K562 (cell line): ENCODE data around the gene FAM200A. TPM values are rescaled to one million over a fixed set of nuclear protein-coding genes. Genes with fewer than 3 reads are reported as not detected.
A peak's percentile ranks its signal among the peaks of the same experiment; 100 is the strongest.

Source experiments
- ATAC-seq: fragments of 200-7000 bp; cut with Tn5 transposase; 3 replicates; pipeline ENCODE4 v1.9.1; 2020; ENCODE audit warnings: moderate library complexity
- BruUV-seq: library from RNA; stranded (reverse); fragments of 400-500 nt; replicated peaks from 2 replicates; lab custom pipeline; 2021; lab: Mats Ljungman, UMichigan
- CTCF ChIA-PET: fragments of 300-600 bp; formaldehyde crosslinking; extraction: SDS; loops from one replicate; lab custom pipeline; 2021; ENCODE audit warnings: low intra/inter-chr PET ratio; lab: Yijun Ruan, JAX
- POLR2A ChIA-PET: fragments of 300-600, 350-650 bp; sonication (Branson Sonifier 250); formaldehyde crosslinking; extraction: SDS; loops from one replicate; lab custom pipeline; 2021; ENCODE audit warnings: antibody characterized with exemption, inconsistent platforms; lab: Yijun Ruan, JAX
- DNase-seq, 4 experiments: peaks; one replicate each; pipeline versions ENCODE4 v3.0.0 to v3.0.0-alpha.2; 2011 to 2018; ENCODE audit warnings: low spot score in 3 of 4, mixed read lengths in 3 of 4; ENCODE audit errors: extremely low read depth in 1 of 4
- FAIRE-seq: peaks from 2 replicates; lab custom pipeline; 2011; peaks lifted over from hg19 to GRCh38; lab: Jason Lieb, UNC
- H2AFZ ChIP-seq: 2 replicates; pipeline ENCODE4 v1.6.0; 2011; ENCODE audit warnings: low read depth, low read length, control low read depth, inconsistent platforms
- H3K27ac ChIP-seq: fragments of 200-600 bp; 3 replicates; pipeline ENCODE4 v1.8.0; 2011; ENCODE audit warnings: low read depth, mild to moderate bottlenecking, control low read depth, inconsistent platforms, low read length, moderate library complexity, mixed read lengths; ENCODE audit errors: extremely low read depth
- H3K27me3 ChIP-seq, 2 experiments: fragments of 300-600 bp in 1 of 2; 2 replicates in 1 of 2; 3 replicates in 1 of 2; pipeline versions ENCODE4 v1.6.0 to v1.8.0; 2011; ENCODE audit warnings: inconsistent platforms in 2 of 2, low read length in 2 of 2, mild to moderate bottlenecking in 1 of 2, mixed read lengths in 1 of 2, moderate library complexity in 1 of 2; ENCODE audit not compliant: control insufficient read depth in 2 of 2, insufficient read depth in 2 of 2
- H3K36me3 ChIP-seq: fragments of 300-600 bp; 3 replicates; pipeline ENCODE4 v1.8.0; 2011; ENCODE audit warnings: mild to moderate bottlenecking, low read length, inconsistent platforms; ENCODE audit not compliant: control insufficient read depth, insufficient read depth
- H3K4me1 ChIP-seq, 2 experiments: fragments of 200-600 bp in 1 of 2; replicated peaks in 1 of 2; 2 replicates in 1 of 2; 3 replicates in 1 of 2; pipeline versions ENCODE4 v1.5.1 to v1.8.0; 2011; ENCODE audit warnings: inconsistent platforms in 2 of 2, low read length in 2 of 2, mild to moderate bottlenecking in 1 of 2, mixed read lengths in 1 of 2, moderate library complexity in 1 of 2; ENCODE audit not compliant: control insufficient read depth in 2 of 2, insufficient read depth in 2 of 2
- H3K4me2 ChIP-seq: 2 replicates; pipeline ENCODE4 v1.6.1; 2011; ENCODE audit warnings: low read length, control low read depth, inconsistent platforms, mixed read lengths; ENCODE audit not compliant: insufficient read depth
- H3K4me3 ChIP-seq: fragments of 200-600 bp; sonication (generic), shearing (Covaris generic); 2 replicates; pipeline ENCODE4 v1.5.1; 2016; ENCODE audit warnings: control low read depth, inconsistent platforms
- H3K79me2 ChIP-seq: fragments of 200-600 bp; 3 replicates; pipeline ENCODE4 v1.8.0; 2011; ENCODE audit warnings: low read length, inconsistent platforms; ENCODE audit not compliant: control insufficient read depth, insufficient read depth
- H3K9ac ChIP-seq, 2 experiments: 2 replicates each; pipeline versions ENCODE4 v1.6.0 to v1.6.1; 2011; ENCODE audit warnings: low read depth in 2 of 2, low read length in 2 of 2, control low read depth in 1 of 2, inconsistent platforms in 1 of 2, mild to moderate bottlenecking in 1 of 2, mixed read lengths in 1 of 2; ENCODE audit not compliant: insufficient read depth in 1 of 2
- H3K9me1 ChIP-seq: one replicate; pipeline ENCODE4 v1.6.0; 2011; ENCODE audit warnings: inconsistent platforms, mild to moderate bottlenecking, low read length, moderate library complexity; ENCODE audit not compliant: control insufficient read depth, insufficient read depth
- H3K9me3 ChIP-seq: replicated peaks from 2 replicates; pipeline ENCODE4 v1.5.1; 2011; ENCODE audit warnings: low read depth, low read length, inconsistent platforms; ENCODE audit not compliant: control insufficient read depth, insufficient read depth
- H4K20me1 ChIP-seq: replicated peaks from 2 replicates; pipeline ENCODE4 v1.6.1; 2011; ENCODE audit warnings: low read length, inconsistent platforms, mixed read lengths; ENCODE audit not compliant: control insufficient read depth, insufficient read depth
- EHMT2 ChIP-seq: fragments of 450-650 bp; IDR thresholded peaks from 2 replicates; pipeline ENCODE4 v1.6.1; 2018; ENCODE audit warnings: antibody characterized with exemption
- ETV1 ChIP-seq: fragments of 450-650 bp; conservative IDR thresholded peaks from 2 replicates; pipeline ENCODE4 v1.6.1; 2016; ENCODE audit warnings: missing genetic modification characterization, control low read depth, low read depth, missing compliant biosample characterization
- KLF1 ChIP-seq: fragments of 450-650 bp; IDR thresholded peaks from 2 replicates; pipeline ENCODE4 v1.6.1; 2016; ENCODE audit warnings: missing genetic modification characterization, missing compliant biosample characterization
- LCOR ChIP-seq: sonication (generic); formaldehyde crosslinking; IDR thresholded peaks from 2 replicates; pipeline ENCODE4 v1.8.0; 2022; ENCODE audit warnings: mild to moderate bottlenecking, missing genetic modification reagents
- MAFG ChIP-seq: fragments of 450-650 bp; conservative IDR thresholded peaks from 2 replicates; pipeline ENCODE4 v1.6.1; 2016; ENCODE audit warnings: missing genetic modification characterization, missing compliant biosample characterization
- OTX1 ChIP-seq: fragments of 450-650 bp; formaldehyde crosslinking; IDR thresholded peaks from 2 replicates; pipeline ENCODE4 v1.4.0; 2022; ENCODE audit warnings: mild to moderate bottlenecking
- POLR2B ChIP-seq: fragments of 450-650 bp; IDR thresholded peaks from 2 replicates; pipeline ENCODE4 v1.6.1; 2018; ENCODE audit warnings: low read depth; ENCODE audit not compliant: partially characterized antibody
- SETDB1 ChIP-seq: IDR thresholded peaks from one replicate; pipeline ENCODE4 v1.6.1; 2012; ENCODE audit warnings: low read length, control low read depth, inconsistent platforms
- SNRNP70 ChIP-seq: fragments of 200-400 bp; formaldehyde crosslinking; optimal IDR thresholded peaks from 2 replicates; pipeline ENCODE3; 2017; ENCODE audit warnings: low read depth, low read length
- TAF15 ChIP-seq: fragments of 200-400 bp; formaldehyde crosslinking; IDR thresholded peaks from 2 replicates; pipeline ENCODE4 v1.6.1; 2017; ENCODE audit warnings: mild to moderate bottlenecking, low read depth, low read length, moderate library complexity
- ZBTB7A ChIP-seq: IDR thresholded peaks from 2 replicates; pipeline ENCODE4 v1.6.1; 2011; ENCODE audit warnings: low read depth, mild to moderate bottlenecking, low read length, moderate library complexity, borderline replicate concordance; ENCODE audit not compliant: control insufficient read depth
- ZNF23 ChIP-seq: fragments of 250-450 bp; sonication (Bioruptor Pico); IDR thresholded peaks from 2 replicates; pipeline ENCODE4 v1.4.0; 2020; ENCODE audit warnings: mild to moderate bottlenecking
- ZNF551 ChIP-seq: fragments of 250-450 bp; sonication (Bioruptor Pico); IDR thresholded peaks from 2 replicates; pipeline ENCODE4 v1.5.0; 2021; ENCODE audit warnings: mild to moderate bottlenecking, moderate library complexity
- WGBS: fragments of 100-300 bp; shearing (Covaris generic); methylation state at CpG from one replicate; pipeline ENCODE4 v1.1.6; 2016; ENCODE audit warnings: low coverage, mixed read lengths; ENCODE audit not compliant: insufficient coverage; ENCODE audit errors: missing lambda C conversion rate; 5-methylcytosine and 5-hydroxymethylcytosine counted together
- in situ Hi-C: fragments of 300-500 bp; cut with MboI; formaldehyde crosslinking; loops from 4 replicates; pipeline ENCODE4 v1.15.0; 2018; ENCODE audit warnings: inconsistent platforms, mixed read lengths
- intact Hi-C: fragments of 100-400 bp; cut with micrococcal nuclease; formaldehyde crosslinking; loops from 2 replicates; pipeline ENCODE4 v1.14.2; 2022
- polyA plus RNA-seq, 8 experiments: library from polyadenylated mRNA; depleted of rRNA in 4 of 8; stranded (reverse) in 5 of 8; unstranded in 3 of 8; fragments of >200 nt; fragmentation: Nextera tagmentation in 2 of 8; fragmentation: Illumina TruSeq in 1 of 8; extraction: Ambion mirVana in 2 of 8; extraction: Trizol in 1 of 8; gene quantifications; 2 replicates each; pipeline versions ENCODE4 v1.2.1 to v1.2.3, GENCODE V29; 2011 to 2014; ENCODE audit warnings: inconsistent platforms in 1 of 8, missing spikeins in 1 of 8
- total RNA-seq, 7 experiments: library from RNA; depleted of rRNA in 6 of 7; stranded (reverse); fragments of >200 nt in 6 of 7; fragmentation: Illumina TruSeq in 2 of 7; extraction: Trizol in 2 of 7; gene quantifications; 2 replicates each; pipeline versions ENCODE4 v1.2.1 to v1.2.3, GENCODE V29; 2011 to 2021; ENCODE audit warnings: low replicate concordance in 1 of 7
- TF ChIP-seq, protein P1 (sequence below): fragments of 250-450 bp; sonication (Bioruptor Pico); IDR thresholded peaks from 2 replicates; pipeline ENCODE4 v1.5.0; 2021; ENCODE audit warnings: mild to moderate bottlenecking, borderline replicate concordance
- TF ChIP-seq, protein P2 (sequence below): sonication (generic); formaldehyde crosslinking; IDR thresholded peaks from 2 replicates; pipeline ENCODE4 v1.9.0; 2022; ENCODE audit warnings: mild to moderate bottlenecking, missing genetic modification reagents
- TF ChIP-seq, protein P3 (sequence below), 2 experiments: fragments of 200-800 bp in 1 of 2; sonication (Bioruptor generic) in 1 of 2; sonication (generic) in 1 of 2; formaldehyde crosslinking in 1 of 2; IDR thresholded peaks in 1 of 2; conservative IDR thresholded peaks in 1 of 2; 2 replicates each; pipeline versions ENCODE4 v1.5.0 to v1.6.1; 2016 to 2020; ENCODE audit warnings: missing compliant biosample characterization in 1 of 2, missing genetic modification characterization in 1 of 2, missing genetic modification reagents in 1 of 2

Gene FAM200A
- total and polyA plus RNA-seq, 9 of the 15 experiments (the other 6 are each of a cell fraction or from before 2014, with no cell fraction given), result 3.3 to 11.2 (median 8.3) TPM

DNA sequence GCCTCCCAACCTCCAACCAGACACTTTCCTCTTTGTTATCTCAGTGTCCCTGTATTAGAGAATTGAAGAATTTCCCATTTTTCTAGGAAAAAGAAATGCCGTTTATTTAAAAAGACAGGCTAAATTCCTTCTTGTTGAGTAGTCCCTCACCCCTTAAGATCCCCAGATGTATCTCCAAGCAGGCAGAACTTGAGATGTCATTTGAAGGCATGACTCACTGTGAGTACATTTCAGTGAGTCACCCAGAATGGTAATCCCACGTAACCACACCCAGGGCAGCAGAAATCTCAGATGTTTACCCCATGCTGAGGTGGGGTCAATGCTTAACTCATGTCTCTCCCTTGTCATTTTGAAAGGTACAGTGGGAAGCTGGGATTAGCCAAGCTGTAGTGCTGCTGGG lies 10.9 kb upstream of the FAM200A start (continued):
- TF ChIP-seq, protein P1, sequence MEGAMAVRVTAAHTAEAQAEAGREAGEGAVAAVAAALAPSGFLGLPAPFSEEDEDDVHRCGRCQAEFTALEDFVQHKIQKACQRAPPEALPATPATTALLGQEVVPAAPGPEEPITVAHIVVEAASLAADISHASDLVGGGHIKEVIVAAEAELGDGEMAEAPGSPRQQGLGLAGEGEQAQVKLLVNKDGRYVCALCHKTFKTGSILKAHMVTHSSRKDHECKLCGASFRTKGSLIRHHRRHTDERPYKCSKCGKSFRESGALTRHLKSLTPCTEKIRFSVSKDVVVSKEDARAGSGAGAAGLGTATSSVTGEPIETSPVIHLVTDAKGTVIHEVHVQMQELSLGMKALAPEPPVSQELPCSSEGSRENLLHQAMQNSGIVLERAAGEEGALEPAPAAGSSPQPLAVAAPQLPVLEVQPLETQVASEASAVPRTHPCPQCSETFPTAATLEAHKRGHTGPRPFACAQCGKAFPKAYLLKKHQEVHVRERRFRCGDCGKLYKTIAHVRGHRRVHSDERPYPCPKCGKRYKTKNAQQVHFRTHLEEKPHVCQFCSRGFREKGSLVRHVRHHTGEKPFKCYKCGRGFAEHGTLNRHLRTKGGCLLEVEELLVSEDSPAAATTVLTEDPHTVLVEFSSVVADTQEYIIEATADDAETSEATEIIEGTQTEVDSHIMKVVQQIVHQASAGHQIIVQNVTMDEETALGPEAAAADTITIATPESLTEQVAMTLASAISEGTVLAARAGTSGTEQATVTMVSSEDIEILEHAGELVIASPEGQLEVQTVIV (CRISPR knock-in tag), result no peak
- TF ChIP-seq ETV1, result no peak
- TF ChIP-seq LCOR (CRISPR knock-in tag), result 0 out of 2 replicates have a peak, but pooled peaks have one; percentile 60
- TF ChIP-seq SETDB1, result peak; percentile 58
- TF ChIP-seq, protein P2, sequence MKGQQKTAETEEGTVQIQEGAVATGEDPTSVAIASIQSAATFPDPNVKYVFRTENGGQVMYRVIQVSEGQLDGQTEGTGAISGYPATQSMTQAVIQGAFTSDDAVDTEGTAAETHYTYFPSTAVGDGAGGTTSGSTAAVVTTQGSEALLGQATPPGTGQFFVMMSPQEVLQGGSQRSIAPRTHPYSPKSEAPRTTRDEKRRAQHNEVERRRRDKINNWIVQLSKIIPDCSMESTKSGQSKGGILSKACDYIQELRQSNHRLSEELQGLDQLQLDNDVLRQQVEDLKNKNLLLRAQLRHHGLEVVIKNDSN (CRISPR knock-in tag), result no peak

DNA sequence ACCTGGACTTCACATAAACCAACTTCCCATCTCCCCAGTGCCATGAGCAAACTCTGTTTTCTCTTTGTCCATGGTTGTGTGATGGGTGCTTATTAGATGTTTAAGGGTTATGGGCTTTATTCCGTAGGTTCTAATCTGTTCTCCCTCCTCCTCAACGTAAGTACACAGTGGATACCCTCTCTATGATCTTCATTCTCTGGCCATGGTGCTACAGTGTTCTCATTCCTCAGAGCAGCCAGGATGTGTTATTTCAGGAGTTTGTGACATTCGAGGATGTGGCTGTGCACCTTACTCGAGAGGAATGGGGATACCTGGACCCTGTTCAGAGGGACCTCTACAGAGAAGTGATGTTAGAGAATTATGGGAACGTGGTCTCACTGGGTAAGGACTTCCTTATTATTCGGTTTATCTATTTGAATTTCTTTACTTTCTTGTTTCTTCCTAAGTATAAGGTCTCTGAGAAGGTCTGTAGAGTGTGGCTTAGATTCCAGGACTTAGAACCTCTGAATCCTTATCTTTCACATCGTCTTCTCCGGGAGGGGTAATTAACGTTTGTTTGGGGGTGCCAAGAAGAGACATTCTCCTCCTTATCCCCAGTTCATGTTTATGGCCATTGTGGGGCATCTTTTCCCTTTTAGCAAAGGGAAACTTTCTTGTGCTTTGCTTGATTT lies 10.3 kb upstream of the FAM200A start:
- DNase-seq (no peak), FAIRE-seq (no peak), ATAC-seq (no peak)
- WGBS, result 54% methylated on average over 9 of the region's 9 CpGs
- BruUV-seq, result no TSS peak
- H3K4me2 ChIP-seq, result no peak overlapping the region
- peak overlapping the region; percentile 15 to 68; a peak in 2 of 4 replicates for H3K9ac ChIP-seq
- H3K9me3 ChIP-seq, result no peaks in the 10 kb centered on the region
- peaks cover 16 to 19% of the 10 kb centered on the region in 2 experiments for H3K4me1 ChIP-seq
- CTCF ChIA-PET, result no interaction called here
- H3K4me3 ChIP-seq, result no peak overlapping the region
- H4K20me1 ChIP-seq, result peaks cover 15% of the 10 kb centered on the region; the same call in 1 of the 2 replicates
- peaks cover 74% of the 10 kb centered on the region for H3K79me2 ChIP-seq
- H2AFZ ChIP-seq, result no peak overlapping the region
- in situ Hi-C loops (no loop called here), intact Hi-C loops (no loop called here)
- H3K27me3 ChIP-seq, result no peaks in the 10 kb centered on the region
- POLR2A ChIA-PET, result interaction anchor here (0.7 to 1.0 kb wide), 2 partner anchors 10 to 190 kb away, joined by 3 to 4 read pairs; no protein-coding TSS in a partner anchor
- H3K36me3 ChIP-seq, result peaks cover 73% of the 10 kb centered on the region
- H3K9me1 ChIP-seq, result peaks cover 8% of the 10 kb centered on the region
- H3K27ac ChIP-seq, result peak overlapping the region; percentile 73; the same call in 2 of the 3 replicates
- TF ChIP-seq ZNF23 (CRISPR knock-in tag), result no peak
- no peak for TF ChIP-seq TAF15
- no peak for TF ChIP-seq MAFG (tag)
- no peak for TF ChIP-seq SNRNP70
- TF ChIP-seq ZBTB7A, result no peak
- no peak for TF ChIP-seq EHMT2
- 0 out of 2 replicates have a peak, but pooled peaks have one; percentile 4 for TF ChIP-seq LCOR (CRISPR knock-in tag)
- TF ChIP-seq POLR2B, result no peak
- TF ChIP-seq SETDB1, result no peak
- TF ChIP-seq OTX1, result no peak
- TF ChIP-seq KLF1, result no peak
- TF ChIP-seq, protein P3, sequence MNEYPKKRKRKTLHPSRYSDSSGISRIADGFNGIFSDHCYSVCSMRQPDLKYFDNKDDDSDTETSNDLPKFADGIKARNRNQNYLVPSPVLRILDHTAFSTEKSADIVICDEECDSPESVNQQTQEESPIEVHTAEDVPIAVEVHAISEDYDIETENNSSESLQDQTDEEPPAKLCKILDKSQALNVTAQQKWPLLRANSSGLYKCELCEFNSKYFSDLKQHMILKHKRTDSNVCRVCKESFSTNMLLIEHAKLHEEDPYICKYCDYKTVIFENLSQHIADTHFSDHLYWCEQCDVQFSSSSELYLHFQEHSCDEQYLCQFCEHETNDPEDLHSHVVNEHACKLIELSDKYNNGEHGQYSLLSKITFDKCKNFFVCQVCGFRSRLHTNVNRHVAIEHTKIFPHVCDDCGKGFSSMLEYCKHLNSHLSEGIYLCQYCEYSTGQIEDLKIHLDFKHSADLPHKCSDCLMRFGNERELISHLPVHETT (CRISPR knock-in tag; conservative IDR thresholded peaks at IDR 0.05 in 1 of 2, IDR thresholded peaks at IDR 0.05 in 1 of 2), result no peak
- no peak for TF ChIP-seq ZNF551 (CRISPR knock-in tag)
